ENCODE results near the gene CRNN. TPM values are rescaled to one million over a fixed set of nuclear protein-coding genes. Genes with fewer than 3 reads are reported as not detected.

CRNN gene
- total RNA-seq, 2 donors from 2014 or later, result 0.62 TPM; not detected in 1

GRCh38 chr1:152367436-152367835 lies 46.6 kb downstream of the CRNN start:
- DNase-seq (ENCODE audit: low spot score), result no peak
- intact Hi-C loops (cut with DNase I), result no loop called here
- 39% methylated on average over 1 of the region's 1 CpG for WGBS
- Histone ChIP-seq H3K4me1 (replicated peaks) (no peaks in the 10 kb centered on the region), H3K4me3 (no peak overlapping the region), H3K9me3 (no peaks in the 10 kb centered on the region), H3K27me3 (replicated peaks; ENCODE audit: insufficient read depth) (no peaks in the 10 kb centered on the region), H3K27ac (no peak overlapping the region), H3K36me3 (no peaks in the 10 kb centered on the region)
- no peak for TF ChIP-seq POLR2A (IDR thresholded peaks at IDR 0.05)
- TF ChIP-seq POLR2AphosphoS5 (IDR thresholded peaks at IDR 0.05), result no peak
- TF ChIP-seq CTCF (IDR thresholded peaks at IDR 0.05), result no peak

- H3K9me3 ChIP-seq, result no peaks in the 10 kb centered on the region
- intact Hi-C loops (cut with DNase I), result no loop called here
- TF ChIP-seq CTCF (IDR thresholded peaks at IDR 0.05) (no peak), POLR2A (IDR thresholded peaks at IDR 0.05) (no peak), POLR2AphosphoS5 (IDR thresholded peaks at IDR 0.05) (no peak)
- no peak within 1 kb of the TSS for H3K4me3 ChIP-seq
- H3K27ac ChIP-seq, result no peak within 1 kb of the TSS
- H3K36me3 ChIP-seq, result no peaks in the 10 kb centered on the region
- 84% methylated on average over 2 of the region's 2 CpGs for WGBS
- H3K27me3 ChIP-seq (replicated peaks; ENCODE audit: insufficient read depth), result no peaks in the 10 kb centered on the region
- H3K4me1 ChIP-seq (replicated peaks), result no peaks in the 10 kb centered on the region
- no peak for DNase-seq (ENCODE audit: low spot score)
Observed at GRCh38 chr1:152359906-152360305, 54.2 kb downstream of the CRNN start, which contains the start of gene FLG2. Gene FLG2 (minus strand): TSS chr1:152360006. CDS start chr1:152358884, 1,122 bp downstream.

Small RNA genes within 50 kb of the gene (small RNA-seq; reads per million reads assigned to genes)
- 0 reads per million in 2 donors for gene HMGN3P1

Other genes starting within 250 kb of the CRNN start
- under 1 TPM in 1 of 2 donors, not detected in 1; 0.06 TPM for gene HRNR, start 190.1 kb downstream of the CRNN start, total RNA-seq
- gene FLG, start 89.0 kb downstream of the CRNN start, total RNA-seq, result 10 to 100 TPM in 1 of 2 donors, under 1 TPM in 1; 0.91 to 13.6 TPM
- 1 to 10 TPM in 1 of 2 donors, under 1 TPM in 1; 0.36 to 5.6 TPM for gene FLG2, start 54.3 kb downstream of the CRNN start, total RNA-seq
- not detected for gene LCE5A, start 96.5 kb upstream of the CRNN start, total RNA-seq
- gene CRCT1, start 100.2 kb upstream of the CRNN start, total RNA-seq, result not detected
- not detected for gene LCE3E, start 152.5 kb upstream of the CRNN start, total RNA-seq
- gene LCE3D, start 166.3 kb upstream of the CRNN start, total RNA-seq, result not detected
- gene LCE3C, start 186.0 kb upstream of the CRNN start, total RNA-seq, result not detected
- not detected for gene LCE3B, start 199.5 kb upstream of the CRNN start, total RNA-seq
- gene LCE3A, start 208.8 kb upstream of the CRNN start, total RNA-seq, result not detected
- gene LCE2D, start 249.1 kb upstream of the CRNN start, total RNA-seq, result not detected

Measured in prostate gland (tissue), 2 donors.